Bone marrow (tissue), 2 donors: Measurements from ENCODE around the gene EXOC7.
"Not testable (repeated sequence)": the region's sequence is repeated elsewhere in the genome, so short reads cannot be mapped to it uniquely, and the experiment has no call there.

Experiments used
- DNase-seq, 2 donors: peaks; one replicate each; lab custom pipeline; 2025; lab: John Stamatoyannopoulos, UW

The EXOC7 gene

GRCh38 chr17:76088041-76088867 is 15.3 kb downstream of the EXOC7 start:
- no peak for DNase-seq

DNA sequence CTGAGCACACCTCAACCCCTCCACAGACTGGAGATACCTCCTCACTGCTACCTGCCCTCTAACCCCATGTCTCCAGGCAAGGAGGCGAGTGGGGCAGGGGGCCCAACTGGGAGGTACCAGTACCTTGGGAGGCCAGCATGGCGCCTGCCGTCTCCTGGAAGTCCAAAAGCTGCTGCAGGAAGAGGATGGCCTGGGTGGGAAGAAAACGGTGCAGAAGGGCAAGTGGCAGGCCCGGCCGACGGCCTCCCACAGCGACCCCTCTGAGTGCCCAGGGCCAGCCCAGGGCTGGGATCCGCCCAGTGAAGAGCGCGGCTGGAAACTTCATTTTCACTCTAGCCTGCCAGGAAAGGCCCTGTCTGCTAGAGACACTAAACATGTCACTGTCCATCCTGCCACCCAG is 16.1 kb downstream of the EXOC7 start:
- DNase-seq = no peak

DNA sequence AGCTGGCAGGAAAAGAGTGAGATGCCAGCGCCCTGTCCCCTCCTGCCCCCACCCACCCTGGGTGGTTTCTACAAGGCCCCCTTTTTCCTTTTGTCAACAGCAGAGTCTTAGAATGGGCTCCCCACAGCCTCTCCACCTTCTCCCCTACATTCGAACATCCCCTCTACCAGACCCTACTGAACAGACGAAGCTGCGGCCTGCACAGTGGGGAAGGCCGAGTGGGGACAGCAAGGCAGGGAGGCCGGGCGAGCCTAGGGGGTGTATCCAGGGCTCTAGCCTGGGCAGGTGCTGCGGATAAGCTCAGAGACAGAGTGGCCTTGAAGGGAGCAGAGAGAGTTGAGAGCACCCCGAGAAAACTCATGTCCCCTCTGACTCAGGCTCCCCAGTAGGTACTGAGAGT is 17.2 kb downstream of the EXOC7 start:
- DNase-seq = no peak

GRCh38 chr17:76085731-76086366 is 17.7 kb downstream of the EXOC7 start:
- no peak for DNase-seq

GRCh38 chr17:76085066-76085730 is 18.4 kb downstream of the EXOC7 start:
- no peak for DNase-seq

GRCh38 chr17:76083536-76084182 is 19.9 kb downstream of the EXOC7 start:
- DNase-seq = no peak

- DNase-seq = no peak
Measured at GRCh38 chr17:76082326-76083251, 21.0 kb downstream of the EXOC7 start.

- no peak for DNase-seq
Measured at GRCh38 chr17:76081295-76082210, 22.0 kb downstream of the EXOC7 start.

DNA sequence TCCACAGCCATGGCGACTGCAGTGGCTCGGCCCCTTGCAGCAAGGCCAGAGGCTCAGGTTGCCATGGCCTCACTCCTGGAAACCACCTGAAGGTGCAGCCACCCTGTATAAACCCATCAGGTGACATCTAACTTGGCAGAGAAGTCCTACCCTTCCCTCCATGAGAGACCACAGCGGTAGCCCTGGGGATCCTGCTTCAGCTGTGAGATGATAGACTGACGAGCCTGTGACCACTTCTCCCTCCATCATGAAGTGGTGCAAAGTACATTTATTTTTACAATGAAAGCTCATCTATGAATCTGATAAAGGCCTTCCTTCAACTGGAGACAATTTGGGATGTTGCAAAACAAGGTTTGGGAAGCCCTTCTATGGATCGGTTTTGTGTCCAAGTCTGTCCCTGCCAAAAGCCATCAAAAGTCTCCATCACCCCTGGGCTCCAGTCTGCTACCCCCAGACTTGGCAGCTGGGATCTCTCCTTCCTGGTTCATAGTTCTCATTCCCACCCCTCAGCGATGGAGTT is 22.8 kb downstream of the EXOC7 start:
- DNase-seq = no peak

DNA sequence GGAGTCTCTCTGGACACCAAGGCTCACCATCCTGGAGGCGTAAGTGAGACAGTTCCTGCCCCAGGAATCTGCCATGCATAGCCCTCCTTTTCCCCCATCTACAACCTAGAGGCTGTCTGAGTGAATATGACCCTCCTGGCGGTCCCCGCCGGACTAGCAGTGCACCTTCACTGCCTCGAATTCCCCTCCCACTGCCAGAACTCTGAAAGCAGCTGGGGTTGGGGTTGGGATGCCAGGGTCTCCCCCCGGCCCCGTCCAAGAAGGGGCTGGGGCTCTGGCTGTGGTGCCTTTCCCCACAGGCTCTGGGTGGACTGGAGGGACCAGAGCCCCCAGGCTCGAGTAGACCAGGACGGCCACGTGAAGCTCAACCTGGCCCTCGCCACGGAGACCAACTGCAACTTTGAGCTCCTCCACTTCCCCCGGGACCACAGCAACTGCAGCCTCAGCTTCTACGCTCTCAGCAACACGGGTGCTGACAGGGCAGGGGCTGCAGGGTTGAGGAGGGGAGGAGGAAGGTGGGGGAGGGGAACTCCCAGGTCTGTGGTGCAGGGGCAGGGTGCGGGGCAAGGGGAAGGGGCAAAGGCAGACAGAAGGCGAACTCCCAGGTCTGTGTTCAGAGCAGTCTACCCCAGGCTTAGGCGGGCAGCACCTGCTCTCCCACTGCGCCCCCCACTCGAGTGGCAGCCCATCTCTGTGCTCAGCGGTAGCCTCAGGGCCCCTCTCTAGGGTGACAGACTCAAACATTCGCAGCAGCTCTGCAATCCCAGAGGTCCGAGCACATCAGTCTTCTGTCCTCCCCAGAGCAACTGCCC is 23.4 kb downstream of the EXOC7 start:
- no peak for DNase-seq

- no peak for DNase-seq
Measured at GRCh38 chr17:76079535-76079955, 24.0 kb downstream of the EXOC7 start.

DNA sequence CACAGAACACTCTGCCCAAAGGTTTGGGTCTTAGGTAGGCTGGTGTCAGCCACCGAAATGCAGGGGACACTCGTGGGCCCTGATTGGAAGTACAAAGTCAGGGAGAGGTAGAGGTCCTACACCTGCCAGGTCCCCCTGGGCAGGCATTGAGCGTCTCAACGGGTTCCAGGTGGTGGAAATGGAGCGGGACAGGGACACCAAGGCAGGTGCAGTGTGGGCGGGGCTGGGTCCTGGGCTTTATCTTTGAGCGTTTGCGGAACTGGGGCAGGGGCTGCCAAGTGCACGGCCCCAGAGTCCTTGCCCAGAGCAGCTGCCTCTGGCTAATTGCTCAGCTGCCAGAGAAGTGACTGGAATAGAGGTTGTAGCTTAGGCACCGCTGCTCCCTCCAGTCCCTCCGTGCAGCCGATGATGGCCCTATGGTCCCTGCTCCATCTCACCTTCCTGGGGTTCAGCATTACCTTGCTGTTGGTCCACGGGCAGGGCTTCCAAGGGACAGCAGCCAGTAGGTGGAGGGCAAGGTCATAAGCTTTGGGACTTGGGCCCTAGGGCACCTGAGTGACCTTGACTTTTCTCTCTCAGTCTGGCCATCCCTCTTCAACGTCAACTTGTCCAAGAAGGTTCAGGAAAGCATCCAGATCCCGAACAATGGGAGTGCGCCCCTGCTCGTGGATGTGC is 24.6 kb downstream of the EXOC7 start, which contains the start of gene ZACN:
TSS of gene ZACN (plus strand) at position 323 of the 675 bp plus-strand sequence. CDS start at position 406, 83 bp downstream.
- no peak for DNase-seq

DNA sequence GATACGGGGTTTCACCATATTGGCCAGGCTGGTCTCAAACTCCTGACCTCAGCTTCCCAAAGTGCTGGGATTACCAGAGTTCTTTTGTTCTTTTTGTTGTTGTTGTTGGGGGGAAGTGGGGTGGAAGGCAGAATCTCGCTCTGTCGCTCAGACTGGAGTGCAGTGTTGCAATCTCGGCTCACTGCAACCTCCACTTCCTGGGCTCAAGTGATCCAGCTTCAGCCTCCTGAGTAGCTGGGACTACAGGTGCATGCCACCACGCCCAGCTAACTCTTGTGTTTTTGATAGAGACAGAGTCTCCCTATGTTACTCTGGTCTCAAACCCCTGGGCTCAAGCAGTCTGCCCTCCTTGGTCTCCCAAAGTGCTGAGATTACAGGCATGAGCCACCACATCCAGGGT is 25.2 kb downstream of the EXOC7 start:
- not testable (repeated sequence) for DNase-seq

DNA sequence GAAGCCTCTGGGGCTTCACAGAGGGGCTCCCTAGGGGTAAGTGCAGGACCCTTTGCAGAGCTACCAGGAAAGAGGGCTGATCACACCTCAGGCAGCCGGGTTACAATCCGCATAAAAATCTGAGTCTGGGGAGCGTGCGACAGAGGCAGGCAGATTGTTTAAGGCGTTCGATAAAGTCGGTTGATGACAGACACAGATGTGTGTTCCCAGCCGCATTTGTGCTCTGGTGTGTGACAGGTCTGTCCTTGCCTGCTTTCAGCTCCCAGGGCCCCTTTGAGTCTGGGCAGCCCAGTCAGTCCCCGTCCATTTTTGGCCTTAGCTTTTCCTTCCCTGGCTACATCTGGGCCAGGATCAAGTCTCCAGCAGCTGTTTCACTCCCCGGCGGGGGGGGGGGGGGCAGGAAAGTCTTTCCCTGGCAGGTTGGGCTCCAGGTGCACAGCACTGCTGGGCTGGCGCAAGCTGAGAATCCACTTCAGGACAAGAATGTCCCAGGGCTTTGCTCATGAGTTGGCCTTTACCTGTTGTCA is 25.9 kb downstream of the EXOC7 start:
- no peak for DNase-seq

- no peak for DNase-seq
Measured at GRCh38 chr17:76076765-76077583, 26.6 kb downstream of the EXOC7 start.

- no peak for DNase-seq
Measured at GRCh38 chr17:76076146-76076764, 27.3 kb downstream of the EXOC7 start.
